ENCODE data around the gene BAMBI.

DNA sequence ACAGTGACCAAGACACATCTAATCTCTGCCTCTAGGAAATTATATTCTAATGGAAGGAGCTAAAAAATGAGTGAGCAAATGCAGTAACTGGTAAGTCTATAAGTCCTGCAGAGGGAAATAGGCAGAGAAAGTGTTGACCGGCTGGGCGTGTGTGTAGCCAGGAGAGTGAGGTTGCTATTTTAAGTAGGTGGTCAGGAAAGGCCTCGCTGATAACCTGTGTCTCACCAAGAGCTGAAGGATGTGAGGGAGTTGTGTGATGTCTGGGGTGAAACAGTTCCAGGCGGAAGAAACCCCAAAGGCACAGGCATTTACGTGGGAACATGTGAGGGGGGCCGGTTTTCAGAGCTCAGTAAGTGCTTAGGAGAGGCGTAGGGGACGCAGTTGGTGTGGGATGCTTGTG lies 54.8 kb downstream of the BAMBI start:
- no peak for TF ChIP-seq EZH2 (IDR thresholded peaks at IDR 0.05; ENCODE audit: borderline replicate concordance, low read length)
- TF ChIP-seq, protein P1, sequence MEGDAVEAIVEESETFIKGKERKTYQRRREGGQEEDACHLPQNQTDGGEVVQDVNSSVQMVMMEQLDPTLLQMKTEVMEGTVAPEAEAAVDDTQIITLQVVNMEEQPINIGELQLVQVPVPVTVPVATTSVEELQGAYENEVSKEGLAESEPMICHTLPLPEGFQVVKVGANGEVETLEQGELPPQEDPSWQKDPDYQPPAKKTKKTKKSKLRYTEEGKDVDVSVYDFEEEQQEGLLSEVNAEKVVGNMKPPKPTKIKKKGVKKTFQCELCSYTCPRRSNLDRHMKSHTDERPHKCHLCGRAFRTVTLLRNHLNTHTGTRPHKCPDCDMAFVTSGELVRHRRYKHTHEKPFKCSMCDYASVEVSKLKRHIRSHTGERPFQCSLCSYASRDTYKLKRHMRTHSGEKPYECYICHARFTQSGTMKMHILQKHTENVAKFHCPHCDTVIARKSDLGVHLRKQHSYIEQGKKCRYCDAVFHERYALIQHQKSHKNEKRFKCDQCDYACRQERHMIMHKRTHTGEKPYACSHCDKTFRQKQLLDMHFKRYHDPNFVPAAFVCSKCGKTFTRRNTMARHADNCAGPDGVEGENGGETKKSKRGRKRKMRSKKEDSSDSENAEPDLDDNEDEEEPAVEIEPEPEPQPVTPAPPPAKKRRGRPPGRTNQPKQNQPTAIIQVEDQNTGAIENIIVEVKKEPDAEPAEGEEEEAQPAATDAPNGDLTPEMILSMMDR (IDR thresholded peaks at IDR 0.05; ENCODE audit: low read length) = no peak
